Measurements from ENCODE around the gene HOXC13.

HOXC13 gene

DNA sequence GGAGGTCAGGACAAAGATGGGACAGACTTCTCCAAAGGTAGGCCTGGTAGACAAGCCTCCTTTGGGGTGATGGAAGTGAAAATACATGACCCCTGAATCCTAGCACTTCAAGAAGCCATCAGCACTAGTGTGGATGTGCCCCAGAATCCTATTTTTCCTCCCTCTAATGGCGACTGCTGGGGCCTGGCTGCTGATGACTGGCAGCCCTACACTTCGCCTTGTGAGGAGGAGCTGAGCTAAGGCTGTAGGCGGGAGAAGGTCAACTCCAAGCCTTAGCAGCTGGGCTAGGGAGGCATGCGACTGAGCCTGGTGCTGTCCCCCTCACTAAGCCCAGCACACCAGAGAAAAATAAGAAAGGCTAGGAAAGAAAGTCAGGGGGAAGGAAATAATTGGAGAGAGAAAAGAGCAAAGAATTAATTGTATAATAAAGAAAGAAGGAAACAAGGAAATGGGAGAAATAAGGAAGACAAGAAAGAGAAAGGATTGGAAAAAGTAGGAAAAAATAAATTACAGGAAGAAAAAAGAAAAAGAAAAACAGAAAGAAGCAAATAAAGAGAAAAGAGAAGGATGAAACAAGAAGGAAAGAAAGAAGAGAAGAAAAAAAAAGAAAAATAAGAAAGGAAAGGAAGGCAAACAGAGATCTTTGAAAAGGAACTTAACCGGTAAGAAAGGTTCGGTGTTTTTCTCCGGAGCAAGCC, 41.6 kb downstream of the HOXC13 start:
- in situ Hi-C loops (cut with HindIII; ENCODE audit: low sequenced_read_pairs), result loop anchor here (5.0 kb wide), 1 partner anchor 38 kb away; no protein-coding TSS in a partner anchor

DNA sequence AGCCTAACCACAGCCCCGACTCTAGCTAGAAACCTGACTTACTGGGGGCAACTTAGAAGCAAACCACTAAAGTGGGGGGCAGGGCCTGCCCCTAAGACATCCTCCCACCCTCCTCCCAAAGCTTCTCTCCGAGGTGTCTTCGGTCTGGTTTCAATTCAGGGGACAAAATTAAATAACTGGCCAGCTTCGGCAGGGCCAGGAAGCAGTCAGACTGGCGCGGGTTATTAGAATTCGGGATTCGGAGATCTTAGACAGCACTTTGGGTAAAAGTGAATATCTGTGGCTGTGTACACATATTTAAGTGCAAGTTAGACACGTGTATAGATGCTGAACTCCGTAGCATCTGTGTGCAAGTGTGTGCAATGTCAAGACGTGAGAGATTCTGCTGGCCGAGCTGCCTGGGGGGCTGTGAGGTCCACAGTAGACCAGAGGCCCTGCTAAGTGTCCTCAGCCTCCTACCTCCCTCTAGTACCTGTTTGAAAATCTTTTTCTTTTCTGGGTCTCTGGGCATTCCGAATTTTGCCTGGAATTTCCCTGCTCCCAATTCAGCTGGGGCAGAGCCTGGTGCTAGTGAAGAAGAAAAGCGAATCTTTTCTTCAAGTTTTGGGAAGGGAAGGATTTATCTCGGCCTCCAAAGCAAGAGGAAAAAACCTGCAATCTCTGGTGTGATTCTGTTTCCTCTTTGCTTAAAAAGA, 42.3 kb downstream of the HOXC13 start:
- in situ Hi-C loops (cut with HindIII; ENCODE audit: low sequenced_read_pairs), result loop anchor here (5.0 kb wide), 1 partner anchor 39 kb away; no protein-coding TSS in a partner anchor

DNA sequence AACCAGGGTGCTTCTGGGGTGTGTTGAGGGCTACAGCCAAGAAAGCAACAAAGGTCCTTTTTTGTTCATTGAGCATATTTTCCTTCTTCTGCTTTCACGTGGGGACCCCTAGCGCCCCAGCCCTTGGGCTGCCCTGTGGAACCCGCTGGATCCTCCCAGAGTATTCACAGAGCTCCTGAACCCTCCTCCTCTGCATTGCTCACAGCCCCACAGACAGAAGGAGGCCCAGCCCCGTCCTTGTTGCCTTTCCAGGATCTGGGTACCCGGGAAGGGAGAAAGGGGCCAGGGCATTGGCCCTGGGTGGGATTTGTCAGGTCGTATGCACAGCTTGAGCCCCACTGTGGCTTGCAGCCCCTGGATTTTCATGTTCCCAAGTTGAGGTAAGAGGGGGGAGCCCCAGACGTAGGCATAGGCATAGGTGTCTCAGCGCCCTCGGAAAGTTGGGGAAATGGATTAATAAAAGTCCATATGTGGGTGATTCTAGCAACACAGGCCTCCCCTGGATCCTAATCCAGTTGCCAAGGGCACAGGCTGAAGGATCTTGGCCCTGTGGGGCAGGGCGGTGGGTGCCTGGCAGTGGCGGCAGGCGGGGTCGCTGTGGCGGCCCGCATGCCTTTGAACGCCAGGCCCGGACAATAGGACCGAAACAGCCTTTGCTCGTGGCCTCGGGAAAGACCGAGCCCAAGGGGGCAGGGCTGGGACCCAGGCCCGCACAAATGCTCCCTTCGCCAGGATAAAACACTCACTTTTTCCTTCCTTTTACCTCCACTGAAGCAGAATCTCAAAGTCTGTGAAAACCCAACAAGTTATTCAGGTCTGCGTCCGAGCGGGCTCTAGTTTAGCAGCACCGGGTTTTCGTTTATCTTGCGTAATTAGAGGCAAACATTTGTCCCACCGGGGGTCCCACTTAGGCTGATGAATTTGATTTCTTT, 43.3 kb downstream of the HOXC13 start:
- in situ Hi-C loops (cut with HindIII; ENCODE audit: low sequenced_read_pairs), result loop anchor here (5.0 kb wide), 1 partner anchor 40 kb away; no protein-coding TSS in a partner anchor

DNA sequence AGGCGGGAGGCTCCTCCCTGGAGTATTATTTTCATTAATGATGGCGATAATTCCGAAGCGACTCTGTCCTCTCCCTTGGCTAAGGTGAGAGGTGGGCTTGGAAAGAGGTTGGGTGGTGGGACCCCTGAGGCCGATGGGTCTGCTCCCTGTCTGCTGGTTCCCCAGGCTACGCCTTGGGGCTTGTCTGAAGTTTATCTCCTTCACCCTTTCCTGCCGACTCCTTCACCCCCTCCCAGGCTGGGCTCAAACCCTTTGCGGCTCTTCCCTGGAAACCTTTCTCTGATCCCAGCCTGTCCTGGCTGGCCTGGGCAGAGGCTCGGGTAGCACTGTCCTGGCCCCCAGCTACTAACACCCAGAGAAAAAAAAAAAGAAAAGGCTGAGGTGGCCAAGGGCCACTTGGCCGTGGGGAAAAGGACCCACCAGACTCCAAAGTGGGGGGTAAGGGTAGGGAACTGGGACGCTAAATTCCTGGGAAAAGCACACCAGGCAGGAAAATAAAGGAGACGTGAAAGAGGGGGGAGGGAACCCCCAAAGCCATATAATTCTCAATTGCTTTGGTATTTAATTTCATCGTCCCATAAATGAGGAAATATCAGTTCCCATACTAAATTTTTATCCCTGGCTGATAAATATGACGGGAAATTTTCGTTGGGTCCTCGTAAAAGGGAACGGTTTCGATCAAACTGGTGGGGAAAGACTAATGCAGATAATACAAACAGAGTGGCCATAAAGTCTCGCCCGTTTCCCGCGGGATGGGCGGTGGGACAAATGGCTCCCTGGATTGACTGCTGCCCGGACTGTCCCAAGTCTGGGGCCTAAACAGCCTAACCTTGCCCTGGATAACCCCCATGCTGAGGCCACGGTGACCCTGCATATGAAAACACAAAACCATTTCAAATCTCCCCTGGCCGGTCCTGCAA, 44.3 kb downstream of the HOXC13 start:
- in situ Hi-C loops (cut with HindIII; ENCODE audit: low sequenced_read_pairs), result loop anchor here (5.0 kb wide), 1 partner anchor 41 kb away; no protein-coding TSS in a partner anchor

DNA sequence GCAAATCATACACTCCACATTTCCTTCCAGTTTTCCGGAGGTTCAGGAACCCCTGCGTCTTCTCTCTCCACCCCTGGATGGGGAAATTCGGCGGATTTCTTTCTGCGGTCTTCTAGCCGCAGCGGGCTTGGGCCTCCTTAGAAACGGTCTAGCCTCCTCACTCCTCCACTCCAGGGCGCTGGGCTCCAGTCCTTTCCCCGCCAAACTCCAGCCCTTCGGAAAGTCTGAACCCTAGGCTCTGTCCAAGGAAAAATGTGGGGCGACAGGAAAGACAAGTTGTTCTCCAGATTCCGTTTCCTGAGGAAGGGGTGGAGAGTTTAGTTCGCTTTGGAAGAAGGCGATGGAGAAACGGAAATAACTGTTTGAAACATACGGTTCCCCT, 44.9 kb downstream of the HOXC13 start:
- in situ Hi-C loops (cut with HindIII; ENCODE audit: low sequenced_read_pairs), result loop anchor here (5.0 kb wide), 1 partner anchor 41 kb away; no protein-coding TSS in a partner anchor

DNA sequence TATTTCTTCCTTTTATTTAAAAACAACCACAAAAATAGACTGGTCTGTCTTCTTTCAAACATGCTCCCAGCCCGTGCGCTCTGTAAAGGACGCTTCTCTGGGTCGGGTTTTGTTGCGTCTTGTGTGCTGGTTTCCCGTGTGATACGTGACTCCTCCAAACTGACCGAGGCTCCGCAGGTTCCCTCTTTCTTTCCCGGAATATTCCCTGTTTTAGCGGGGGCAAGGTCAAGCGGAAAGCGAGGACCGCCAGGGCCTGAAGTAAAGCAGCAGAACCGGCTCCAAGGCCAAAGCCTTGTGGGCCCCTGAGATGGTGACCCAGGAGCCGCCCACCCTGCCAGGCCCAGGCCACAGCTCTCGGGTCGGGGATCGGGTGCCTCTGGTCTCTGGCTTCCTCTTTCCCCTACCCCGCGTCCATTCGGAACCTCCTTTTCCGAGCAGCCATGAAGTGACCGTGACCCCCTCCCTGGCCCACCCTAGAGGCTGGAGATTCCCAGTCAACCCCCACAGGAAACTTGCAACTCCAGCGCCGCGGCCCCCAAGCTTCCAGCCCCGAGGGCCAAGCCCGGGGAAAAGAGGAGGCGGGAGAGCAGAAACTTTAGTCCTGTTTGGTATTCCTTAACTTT, 45.4 kb downstream of the HOXC13 start:
- in situ Hi-C loops (cut with HindIII; ENCODE audit: low sequenced_read_pairs), result loop anchor here (5.0 kb wide), 1 partner anchor 42 kb away; no protein-coding TSS in a partner anchor

DNA sequence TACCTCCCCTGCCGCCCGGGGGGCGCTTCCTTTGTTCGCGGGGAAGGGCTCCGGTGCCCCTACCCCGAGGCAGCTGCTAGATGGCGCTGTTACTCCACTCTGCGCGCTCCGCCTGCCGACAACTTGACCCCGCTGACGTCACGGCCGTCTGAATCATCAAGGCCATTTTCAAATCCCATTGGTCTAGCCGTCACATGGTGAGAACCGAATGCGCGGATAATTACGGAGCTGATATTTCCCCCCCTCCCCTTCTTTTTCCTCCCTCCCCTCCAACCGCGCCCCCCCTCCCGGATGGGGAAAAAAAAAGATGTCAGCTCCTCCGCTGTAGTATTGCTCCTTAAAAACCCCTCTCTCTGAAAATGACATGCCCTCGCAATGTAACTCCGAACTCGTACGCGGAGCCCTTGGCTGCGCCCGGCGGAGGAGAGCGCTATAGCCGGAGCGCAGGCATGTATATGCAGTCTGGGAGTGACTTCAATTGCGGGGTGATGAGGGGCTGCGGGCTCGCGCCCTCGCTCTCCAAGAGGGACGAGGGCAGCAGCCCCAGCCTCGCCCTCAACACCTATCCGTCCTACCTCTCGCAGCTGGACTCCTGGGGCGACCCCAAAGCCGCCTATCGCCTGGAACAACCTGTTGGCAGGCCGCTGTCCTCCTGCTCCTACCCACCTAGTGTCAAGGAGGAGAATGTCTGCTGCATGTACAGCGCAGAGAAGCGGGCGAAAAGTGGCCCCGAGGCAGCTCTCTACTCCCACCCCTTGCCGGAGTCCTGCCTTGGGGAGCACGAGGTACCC, 46.5 kb downstream of the HOXC13 start, which contains the start of gene HOXC10:
Gene HOXC10 (plus strand): TSS at position 246 of the 791 bp plus-strand sequence. CDS start 114 bp downstream, at position 360.
- in situ Hi-C loops (cut with HindIII; ENCODE audit: low sequenced_read_pairs), result loop anchor here (5.0 kb wide), 1 partner anchor 43 kb away; no protein-coding TSS in a partner anchor

DNA sequence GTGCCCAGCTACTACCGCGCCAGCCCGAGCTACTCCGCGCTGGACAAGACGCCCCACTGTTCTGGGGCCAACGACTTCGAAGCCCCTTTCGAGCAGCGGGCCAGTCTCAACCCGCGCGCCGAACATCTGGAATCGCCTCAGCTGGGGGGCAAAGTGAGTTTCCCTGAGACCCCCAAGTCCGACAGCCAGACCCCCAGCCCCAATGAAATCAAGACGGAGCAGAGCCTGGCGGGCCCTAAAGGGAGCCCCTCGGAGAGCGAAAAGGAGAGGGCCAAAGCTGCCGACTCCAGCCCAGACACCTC, 47.0 kb downstream of the HOXC13 start:
- in situ Hi-C loops (cut with HindIII; ENCODE audit: low sequenced_read_pairs), result no loop called here

DNA sequence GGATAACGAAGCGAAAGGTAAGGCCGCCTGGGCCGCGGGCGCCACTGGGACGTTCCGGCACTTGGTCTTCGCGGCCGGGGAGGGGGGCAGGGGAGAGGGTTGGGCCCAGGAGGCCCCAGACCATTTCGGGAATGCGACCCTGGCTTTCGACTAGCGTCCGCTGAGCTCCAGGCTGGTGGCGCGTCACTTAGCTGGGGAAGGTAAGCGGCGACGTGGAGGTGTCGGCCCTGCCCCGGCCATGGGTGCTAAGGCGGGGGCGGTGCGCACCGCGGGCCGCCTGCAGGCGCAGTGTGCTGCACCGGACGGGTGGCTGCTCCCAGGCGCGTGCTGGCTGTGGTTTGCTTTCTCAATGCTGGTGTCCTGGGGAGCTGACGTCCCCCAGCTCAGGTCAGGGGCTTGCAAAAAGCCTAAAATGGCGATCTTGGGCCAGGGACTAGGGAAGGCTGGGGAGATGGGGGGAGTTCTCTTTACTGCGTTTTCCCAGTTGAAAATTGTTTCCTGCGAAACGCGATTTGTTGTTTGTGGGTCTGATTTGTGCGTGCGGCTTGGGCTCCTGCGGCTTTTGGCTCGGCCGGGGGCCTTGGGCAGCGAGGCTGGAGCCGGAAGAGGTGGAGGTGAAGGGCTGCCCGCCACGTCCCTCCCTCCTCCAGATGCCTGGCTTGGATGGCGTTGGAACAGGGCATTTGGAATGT, 47.5 kb downstream of the HOXC13 start:
- in situ Hi-C loops (cut with HindIII; ENCODE audit: low sequenced_read_pairs), result no loop called here

DNA sequence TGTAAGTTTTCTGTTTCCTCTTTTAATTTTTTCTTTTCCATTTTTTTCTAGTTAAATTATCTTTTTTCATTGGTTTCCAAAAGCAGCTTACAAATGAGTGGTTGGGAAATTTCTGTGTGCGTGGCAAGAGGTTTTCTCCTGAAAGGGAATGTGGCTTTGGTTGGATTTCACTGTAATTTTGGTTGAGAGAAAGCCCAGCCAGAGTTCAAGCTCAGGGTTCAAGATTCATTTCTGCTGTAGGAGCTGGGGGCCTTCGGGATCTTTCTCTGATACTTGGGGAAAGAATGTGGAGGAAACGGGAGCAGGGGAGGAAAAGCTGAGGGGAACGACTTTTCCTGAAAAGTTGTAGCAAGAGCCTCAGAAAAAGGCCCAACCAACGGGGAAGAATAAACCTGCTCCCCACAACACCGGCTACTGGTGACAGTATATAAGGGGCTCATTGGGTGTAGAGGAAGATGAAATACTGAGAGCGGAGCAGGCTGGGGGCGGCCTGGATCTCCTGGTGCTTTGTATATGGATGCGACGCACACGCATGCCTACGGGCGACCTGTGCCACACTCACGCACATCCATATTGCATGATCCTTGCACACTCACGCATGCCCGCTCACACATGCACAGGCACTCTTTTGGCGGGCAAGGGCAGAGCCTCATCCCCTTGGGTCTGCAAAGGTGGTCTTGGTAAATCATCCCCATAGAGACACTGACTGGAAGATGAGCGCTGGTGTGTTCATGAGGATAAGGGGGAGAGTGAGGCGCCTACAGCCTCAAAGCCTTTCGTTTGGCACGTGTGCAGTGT, 48.3 kb downstream of the HOXC13 start:
- in situ Hi-C loops (cut with HindIII; ENCODE audit: low sequenced_read_pairs), result no loop called here

DNA sequence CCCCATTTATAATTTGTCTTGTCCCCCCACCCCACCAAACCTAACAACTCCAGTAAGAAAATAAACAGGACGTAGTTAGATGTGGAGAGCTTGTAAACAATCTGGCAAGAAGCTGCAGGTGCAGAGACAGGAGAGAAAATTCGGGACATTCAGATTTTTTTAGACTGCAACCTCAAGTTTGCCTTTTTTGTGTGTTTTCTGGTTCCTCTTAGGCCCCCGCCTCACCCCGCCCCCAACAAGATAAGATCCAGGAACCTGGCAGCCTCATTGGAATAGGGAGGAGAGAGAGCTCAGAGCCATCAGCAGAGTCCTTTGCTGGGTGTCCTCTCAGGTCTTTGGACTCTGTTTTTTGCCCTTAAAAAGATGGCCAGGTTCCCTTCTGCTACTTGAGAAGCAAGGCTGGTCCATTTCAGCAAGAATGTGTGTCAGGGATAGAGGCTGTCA, 49.2 kb downstream of the HOXC13 start:
- in situ Hi-C loops (cut with HindIII; ENCODE audit: low sequenced_read_pairs), result no loop called here

DNA sequence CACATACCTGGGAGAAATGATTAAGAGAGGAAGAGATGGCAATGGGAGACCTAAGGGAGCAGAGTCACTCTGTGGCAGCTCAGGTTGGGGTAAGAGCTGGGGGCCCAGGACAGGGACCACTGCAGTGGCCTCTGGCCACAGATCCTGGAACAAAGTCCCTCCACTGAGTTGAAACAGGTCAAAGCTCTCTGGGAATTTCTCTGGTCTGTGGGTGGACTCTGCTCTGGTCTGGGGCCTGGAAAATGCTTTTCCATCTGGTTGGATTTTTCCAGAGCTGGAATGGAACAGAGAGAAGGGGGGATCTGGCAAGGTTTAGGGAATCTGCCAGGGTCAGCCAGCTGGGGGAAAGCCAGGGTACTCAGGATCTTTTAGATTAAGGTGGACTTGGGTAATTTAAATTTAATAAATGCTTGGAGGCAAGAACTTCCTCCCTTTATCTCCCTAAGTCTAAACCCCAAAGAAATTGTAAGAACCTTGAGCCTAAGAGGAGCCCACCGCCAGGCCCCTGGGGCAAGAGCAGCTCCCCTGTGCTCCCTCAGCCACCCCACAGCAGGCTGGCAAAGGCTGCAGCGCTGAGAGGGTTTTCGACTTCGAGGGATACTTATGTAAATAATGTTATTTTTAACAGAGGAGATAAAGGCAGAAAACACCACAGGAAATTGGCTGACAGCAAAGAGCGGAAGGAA, 50.1 kb downstream of the HOXC13 start:
- in situ Hi-C loops (cut with HindIII; ENCODE audit: low sequenced_read_pairs), result no loop called here

DNA sequence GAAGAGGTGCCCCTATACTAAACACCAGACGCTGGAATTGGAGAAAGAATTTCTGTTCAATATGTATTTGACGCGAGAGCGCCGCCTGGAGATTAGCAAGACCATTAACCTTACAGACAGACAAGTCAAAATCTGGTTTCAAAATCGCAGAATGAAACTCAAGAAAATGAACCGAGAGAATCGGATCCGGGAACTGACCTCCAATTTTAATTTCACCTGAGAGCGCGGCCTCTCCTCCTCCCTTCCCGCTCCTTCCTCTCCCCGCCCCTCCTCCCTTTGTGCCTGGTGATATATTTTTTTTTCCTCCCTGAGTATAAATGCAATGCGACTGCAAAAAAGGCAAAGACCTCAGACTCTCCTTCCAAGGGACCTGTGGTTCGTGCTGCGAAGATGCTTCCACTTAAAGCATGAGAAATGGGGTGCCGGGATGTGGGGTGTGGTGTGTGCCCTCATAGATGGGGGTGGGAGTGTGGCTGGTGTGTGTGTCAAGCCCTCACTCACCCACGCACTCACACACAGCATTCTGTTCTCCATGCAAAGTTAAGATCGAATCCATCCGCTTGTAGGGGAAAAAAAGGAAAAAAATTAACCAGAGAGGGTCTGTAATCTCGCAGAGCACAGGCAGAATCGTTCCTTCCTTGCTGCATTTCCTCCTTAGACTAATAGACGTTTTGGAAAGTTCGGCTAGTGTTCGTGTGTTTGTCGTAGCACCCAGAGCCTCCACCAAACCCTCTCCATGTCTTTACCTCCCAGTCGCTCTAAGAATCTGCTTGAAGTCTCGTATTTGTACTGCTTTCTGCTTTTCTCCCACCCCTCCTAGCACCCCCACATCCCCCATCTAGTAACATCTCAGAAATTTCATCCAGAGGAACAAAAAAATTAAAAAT, 50.8 kb downstream of the HOXC13 start:
- in situ Hi-C loops (cut with HindIII; ENCODE audit: low sequenced_read_pairs), result loop anchor here (5.0 kb wide), 1 partner anchor 228 kb away; no protein-coding TSS in a partner anchor

DNA sequence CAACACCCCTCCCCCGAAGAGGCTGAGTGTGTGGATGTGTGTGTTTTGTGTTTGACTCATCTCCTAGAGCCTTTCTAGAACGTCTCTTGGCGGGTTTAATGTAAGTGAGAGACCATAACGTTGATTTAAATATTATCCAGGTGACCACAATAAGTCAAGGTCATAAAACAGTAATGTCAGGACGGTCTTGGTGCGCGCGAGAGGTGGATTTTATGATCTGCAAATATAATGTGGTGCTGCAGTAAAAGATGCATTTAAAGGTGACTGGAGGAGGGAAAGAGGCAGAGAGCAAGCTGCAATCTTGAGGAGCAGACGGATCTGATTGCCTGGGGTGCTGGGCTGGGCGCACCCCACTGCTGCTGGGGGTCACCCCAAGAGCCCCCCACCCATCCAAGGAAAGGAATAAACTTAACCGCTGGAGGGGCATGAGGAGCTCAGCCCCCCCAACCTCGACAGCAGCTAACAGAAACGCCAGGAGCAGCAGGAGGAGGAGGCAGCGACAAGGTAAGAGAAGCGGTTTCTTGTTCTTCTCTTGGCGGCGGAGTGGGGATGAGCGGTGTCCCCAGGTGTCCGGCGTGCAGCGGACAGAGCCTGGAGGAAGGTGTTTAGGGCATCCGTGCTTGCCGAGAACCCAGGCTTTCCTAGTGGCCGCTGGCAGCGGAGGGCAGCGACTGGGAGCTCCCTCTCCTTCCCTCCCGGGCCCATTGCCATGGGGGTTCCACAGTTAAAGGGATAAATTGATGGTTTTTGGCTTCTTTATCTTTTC, 51.9 kb downstream of the HOXC13 start:
- in situ Hi-C loops (cut with HindIII; ENCODE audit: low sequenced_read_pairs), result loop anchor here (5.0 kb wide), 1 partner anchor 227 kb away; no protein-coding TSS in a partner anchor

DNA sequence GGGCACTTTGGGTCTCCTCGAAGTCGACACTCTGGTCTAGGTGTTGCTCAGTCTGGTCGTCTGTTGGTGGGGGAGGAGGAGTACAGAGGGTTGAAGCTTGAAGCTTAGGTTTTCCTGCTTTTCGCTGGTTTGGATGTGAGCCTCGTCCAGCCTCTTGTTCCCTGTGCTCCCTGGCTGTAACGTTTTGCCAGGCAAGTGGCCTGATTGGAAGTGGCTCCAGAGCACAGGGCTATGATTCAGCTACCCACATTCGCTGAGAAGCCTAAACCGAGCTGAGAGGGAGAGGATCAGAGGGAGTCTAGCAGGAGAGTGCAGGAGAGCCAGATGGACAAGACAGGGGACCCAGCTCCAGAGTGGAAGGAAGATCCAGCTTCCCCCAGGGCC, 52.4 kb downstream of the HOXC13 start:
- in situ Hi-C loops (cut with HindIII; ENCODE audit: low sequenced_read_pairs), result loop anchor here (5.0 kb wide), 1 partner anchor 226 kb away; no protein-coding TSS in a partner anchor

All from endothelial cell of hepatic sinusoid (primary cell).